ENCODE data around the gene NARS2.
"Not testable (repeated sequence)": the region's sequence is repeated elsewhere in the genome, so short reads cannot be mapped to it uniquely, and the experiment has no call there.

NARS2 gene

GRCh38 chr11:78493413-78493975 lies 81.2 kb downstream of the NARS2 start:
- DNase-seq (ENCODE audit: low read depth in 2 of 2) = no peak

GRCh38 chr11:78492973-78493372 lies 81.7 kb downstream of the NARS2 start:
- DNase-seq (ENCODE audit: low read depth in 2 of 2) = no peak

GRCh38 chr11:78489184-78489583 lies 85.5 kb downstream of the NARS2 start:
- no peak for DNase-seq (ENCODE audit: low read depth in 2 of 2)

GRCh38 chr11:78478536-78478935 lies 96.1 kb downstream of the NARS2 start:
- no peak for DNase-seq (ENCODE audit: low read depth in 2 of 2)

GRCh38 chr11:78476066-78476465 lies 98.6 kb downstream of the NARS2 start:
- no peak for DNase-seq (ENCODE audit: low read depth in 2 of 2)

- no peak for DNase-seq (ENCODE audit: low read depth in 2 of 2)
Observed at GRCh38 chr11:78474451-78474850, 100.2 kb downstream of the NARS2 start.

- no peak for DNase-seq (ENCODE audit: low read depth in 2 of 2)
Observed at GRCh38 chr11:78472905-78473304, 101.8 kb downstream of the NARS2 start.

GRCh38 chr11:78472382-78472781 lies 102.3 kb downstream of the NARS2 start:
- no peak for DNase-seq (ENCODE audit: low read depth in 2 of 2)

GRCh38 chr11:78470861-78471442 lies 103.7 kb downstream of the NARS2 start:
- DNase-seq (ENCODE audit: low read depth in 2 of 2) = no peak

- DNase-seq (ENCODE audit: low read depth in 2 of 2) = no peak
Observed at GRCh38 chr11:78469896-78470295, 104.8 kb downstream of the NARS2 start.

GRCh38 chr11:78467931-78468330 lies 106.7 kb downstream of the NARS2 start:
- no peak for DNase-seq (ENCODE audit: low read depth in 2 of 2)

GRCh38 chr11:78467370-78467769 lies 107.3 kb downstream of the NARS2 start:
- DNase-seq (ENCODE audit: low read depth in 2 of 2) = no peak

GRCh38 chr11:78465169-78465942 lies 109.3 kb downstream of the NARS2 start:
- DNase-seq (ENCODE audit: low read depth in 2 of 2) = no peak

GRCh38 chr11:78464787-78465168 lies 109.9 kb downstream of the NARS2 start:
- DNase-seq (ENCODE audit: low read depth in 2 of 2) = not testable (repeated sequence)

GRCh38 chr11:78460471-78460870 lies 114.2 kb downstream of the NARS2 start:
- DNase-seq (ENCODE audit: low read depth in 2 of 2) = no peak

- DNase-seq (ENCODE audit: low read depth in 2 of 2) = no peak
Observed at GRCh38 chr11:78459738-78460137, 114.9 kb downstream of the NARS2 start.

GRCh38 chr11:78457448-78457847 lies 117.2 kb downstream of the NARS2 start:
- no peak for DNase-seq (ENCODE audit: low read depth in 2 of 2)

GRCh38 chr11:78453140-78453935 lies 121.3 kb downstream of the NARS2 start:
- DNase-seq (ENCODE audit: low read depth in 2 of 2) = no peak

GRCh38 chr11:78451371-78452150 lies 123.1 kb downstream of the NARS2 start:
- no peak for DNase-seq (ENCODE audit: low read depth in 2 of 2)

- no peak for DNase-seq (ENCODE audit: low read depth in 2 of 2)
Observed at GRCh38 chr11:78450866-78451265, 123.8 kb downstream of the NARS2 start.

- no peak for DNase-seq (ENCODE audit: low read depth in 2 of 2)
Observed at GRCh38 chr11:78449866-78450265, 124.8 kb downstream of the NARS2 start.

- no peak for DNase-seq (ENCODE audit: low read depth in 2 of 2)
Observed at GRCh38 chr11:78446210-78446609, 128.5 kb downstream of the NARS2 start.

All from stimulated activated CD4-positive, alpha-beta T cell treated with anti-CD3 and anti-CD28 coated beads, Interleukin-1b, Interleukin-23, amount 100 ng/mL, for 4 hours (primary cell).